Stimulated activated naive CD4-positive, alpha-beta T cell (primary cell): Measurements from ENCODE around the gene PKP4.

ENCODE experiments used
- DNase-seq, 6 experiments: peaks; one replicate each; lab custom pipeline; 2025; lab: John Stamatoyannopoulos, UW

Gene PKP4

DNA sequence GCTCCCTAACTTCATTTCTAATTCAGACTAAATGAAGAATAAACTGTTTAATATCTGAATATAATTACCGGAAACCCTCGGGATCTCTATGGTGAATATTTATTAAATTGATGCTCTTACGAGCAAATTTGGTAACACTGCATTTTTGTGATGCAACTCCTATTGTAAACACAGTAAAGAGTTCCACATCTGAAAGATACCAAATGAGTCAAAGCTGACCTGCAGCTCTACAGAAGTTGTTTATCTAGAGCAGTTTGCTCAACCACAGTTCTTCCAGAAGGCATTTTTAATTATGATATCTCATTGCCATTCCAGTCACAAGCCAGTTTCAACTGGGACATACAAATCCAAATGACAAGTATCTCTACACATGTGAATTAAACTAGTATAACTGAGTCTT is 129.7 kb downstream of the PKP4 start:
- no peak for DNase-seq

- DNase-seq: no peak
Measured at GRCh38 chr2:158589303-158589702, 132.6 kb downstream of the PKP4 start.

- DNase-seq: no peak
Measured at GRCh38 chr2:158598862-158599517, 142.2 kb downstream of the PKP4 start.

DNA sequence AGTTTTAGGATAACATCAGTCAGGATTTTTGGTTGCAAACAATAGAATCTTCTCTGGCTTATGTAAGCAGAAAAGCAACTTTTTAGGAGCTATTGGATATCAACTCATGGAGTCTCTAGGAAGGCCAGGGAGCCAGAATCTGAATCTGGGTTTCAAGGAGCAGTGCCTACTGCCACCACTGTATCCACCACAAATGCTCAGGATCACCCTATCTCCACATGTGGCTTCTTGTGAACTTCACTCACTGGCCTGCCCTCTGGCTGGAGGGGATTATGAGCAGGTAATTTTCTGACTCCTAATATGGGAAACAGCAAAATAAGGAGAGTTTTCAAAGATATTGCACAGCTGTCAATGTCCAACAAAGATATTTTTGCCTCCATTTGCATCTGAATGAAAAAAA is 142.9 kb downstream of the PKP4 start:
- DNase-seq: no peak

GRCh38 chr2:158600155-158600802 is 143.5 kb downstream of the PKP4 start:
- no peak for DNase-seq

GRCh38 chr2:158602027-158602426 is 145.3 kb downstream of the PKP4 start:
- no peak for DNase-seq

GRCh38 chr2:158603205-158603604 is 146.5 kb downstream of the PKP4 start:
- no peak for DNase-seq

DNA sequence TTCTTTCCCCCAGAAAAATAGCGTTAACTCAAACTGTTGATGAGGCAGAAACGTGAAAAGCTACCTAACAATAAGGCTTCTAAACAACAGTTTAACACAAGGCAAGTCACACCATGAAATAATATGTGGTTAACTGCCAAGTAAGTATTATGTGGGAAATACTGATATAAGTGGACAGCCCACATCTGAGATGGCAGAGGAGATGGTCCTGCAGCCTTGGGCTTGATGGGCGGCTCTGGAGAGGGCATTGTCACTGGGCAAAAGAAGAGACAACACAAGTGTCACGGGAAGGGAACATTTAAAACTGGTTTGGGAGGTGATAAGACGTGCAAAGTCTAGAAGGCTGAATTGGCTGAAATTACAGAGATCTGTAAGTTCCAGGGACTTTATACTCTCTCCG is 147.2 kb downstream of the PKP4 start:
- no peak for DNase-seq

GRCh38 chr2:158610059-158610458 is 153.3 kb downstream of the PKP4 start:
- DNase-seq: no peak

DNA sequence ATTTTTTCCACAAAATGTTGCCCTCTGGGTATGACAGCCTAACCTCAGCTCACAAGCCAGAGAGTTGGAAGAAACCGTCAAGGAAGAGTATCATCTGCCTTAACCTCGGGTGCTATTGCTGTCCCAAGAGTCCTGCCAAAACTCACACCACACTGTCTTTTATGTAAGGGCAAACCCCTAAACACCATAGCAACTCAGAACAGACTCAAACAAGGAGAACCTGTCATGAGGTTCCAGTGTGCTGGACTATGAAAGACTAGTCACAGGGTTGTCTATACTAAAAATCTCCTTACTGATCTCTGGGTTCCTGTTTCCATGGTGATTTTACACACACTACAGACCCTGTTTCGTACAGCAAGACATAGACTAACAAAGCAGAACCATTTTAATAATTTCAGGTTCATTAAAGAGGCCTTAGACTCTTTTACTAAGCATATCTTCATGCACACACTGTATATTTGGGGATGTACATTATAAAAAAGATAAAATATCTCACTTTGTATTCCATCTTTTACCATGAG is 159.8 kb downstream of the PKP4 start:
- DNase-seq: no peak

GRCh38 chr2:158618891-158619490 is 162.2 kb downstream of the PKP4 start:
- DNase-seq: no peak

DNA sequence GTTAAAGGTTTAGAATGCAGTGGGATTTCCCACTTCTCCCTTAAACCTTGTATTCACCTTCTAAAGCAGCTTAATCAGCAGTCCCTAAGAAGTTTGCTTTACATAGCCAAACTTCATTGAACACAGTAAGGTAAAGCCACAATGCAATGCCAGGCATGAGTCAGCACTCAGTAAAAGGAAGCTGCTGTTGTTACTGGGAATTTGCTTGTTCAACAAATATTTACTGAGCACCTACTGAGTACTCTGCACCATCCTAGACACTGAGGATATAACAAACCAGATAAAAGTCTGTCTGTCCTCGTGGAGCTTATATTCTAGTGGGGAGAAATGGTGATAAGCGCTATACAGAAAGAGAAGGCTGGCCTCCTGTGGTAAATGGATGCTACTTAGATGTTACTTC is 162.7 kb downstream of the PKP4 start:
- no peak for DNase-seq

DNA sequence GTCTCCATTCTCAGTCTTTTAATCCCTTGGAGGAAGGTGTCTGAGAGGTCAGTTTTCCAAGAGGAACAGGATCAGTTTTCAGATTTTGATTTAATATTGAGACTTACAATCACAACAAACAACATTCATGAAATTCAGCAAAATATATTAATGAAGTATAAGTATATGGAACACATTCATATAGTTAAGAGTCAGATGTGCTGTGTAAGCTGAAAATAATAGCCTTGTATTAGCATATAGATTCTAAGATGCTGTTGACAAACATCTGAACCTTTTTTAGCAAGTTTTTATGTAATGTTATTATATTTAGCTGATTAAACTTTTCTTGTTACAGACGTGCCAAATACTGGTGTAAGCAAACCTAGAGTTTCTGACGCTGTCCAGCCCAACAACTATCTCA is 163.9 kb downstream of the PKP4 start:
- no peak for DNase-seq

DNA sequence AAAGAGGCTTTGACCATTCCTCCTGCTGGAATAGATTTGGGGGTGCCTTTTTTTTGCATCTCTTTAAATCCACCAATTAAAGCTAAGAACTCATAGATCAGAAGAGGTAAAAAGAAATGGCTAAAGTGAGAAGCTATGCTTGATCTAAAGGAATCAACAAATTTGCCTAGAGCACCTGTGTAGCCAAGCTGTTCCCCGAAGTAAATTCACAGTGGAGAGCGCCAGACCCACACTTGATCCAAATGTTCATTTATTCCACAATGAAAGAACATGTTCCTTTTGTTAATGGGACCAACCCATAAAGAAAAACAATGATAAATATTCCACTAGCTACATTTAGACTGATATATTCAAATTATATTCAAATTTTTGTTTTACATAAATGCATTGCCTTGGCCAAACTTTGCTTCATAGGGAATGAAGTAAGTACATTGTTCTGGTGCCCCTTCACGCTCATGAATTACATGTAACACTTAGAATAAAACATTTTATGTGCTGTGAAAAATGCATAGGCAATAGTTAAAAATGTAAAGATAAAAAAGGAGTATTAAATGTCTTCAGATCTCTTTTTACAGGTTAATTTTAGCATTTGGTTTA is 167.4 kb downstream of the PKP4 start:
- no peak for DNase-seq

DNA sequence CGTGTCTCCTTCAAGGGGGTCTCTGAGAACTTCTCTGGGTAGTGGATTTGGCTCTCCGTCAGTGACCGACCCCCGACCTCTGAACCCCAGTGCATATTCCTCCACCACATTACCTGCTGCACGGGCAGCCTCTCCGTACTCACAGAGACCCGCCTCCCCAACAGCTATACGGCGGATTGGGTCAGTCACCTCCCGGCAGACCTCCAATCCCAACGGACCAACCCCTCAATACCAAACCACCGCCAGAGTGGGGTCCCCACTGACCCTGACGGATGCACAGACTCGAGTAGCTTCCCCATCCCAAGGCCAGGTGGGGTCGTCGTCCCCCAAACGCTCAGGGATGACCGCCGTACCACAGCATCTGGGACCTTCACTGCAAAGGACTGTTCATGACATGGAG is 168.2 kb downstream of the PKP4 start:
- DNase-seq: no peak

DNA sequence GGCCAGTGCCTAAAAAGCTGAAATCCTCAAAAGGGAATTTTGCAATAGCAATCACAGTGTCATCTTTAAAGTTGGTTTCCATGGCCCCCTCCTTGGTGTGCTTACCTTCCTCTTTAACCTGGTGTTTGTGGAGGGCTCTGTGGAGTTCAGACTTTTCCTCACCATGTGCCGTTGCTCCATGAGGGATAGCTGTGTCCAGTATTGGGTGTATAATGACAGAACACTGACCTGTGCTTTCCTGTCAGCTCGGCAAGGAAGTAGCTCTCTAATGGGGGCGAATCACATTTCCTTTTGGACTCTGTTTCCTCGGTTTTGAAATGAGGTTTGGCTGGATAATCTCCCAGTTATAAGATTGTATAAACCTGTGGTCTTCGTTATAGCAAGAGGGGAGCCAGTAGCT is 172.4 kb downstream of the PKP4 start:
- DNase-seq: no peak

- no peak for DNase-seq
Measured at GRCh38 chr2:158633261-158633660, 176.5 kb downstream of the PKP4 start.

GRCh38 chr2:158634627-158635026 is 177.9 kb downstream of the PKP4 start:
- DNase-seq: no peak

- DNase-seq: no peak
Measured at GRCh38 chr2:158635961-158636601, 179.3 kb downstream of the PKP4 start.

DNA sequence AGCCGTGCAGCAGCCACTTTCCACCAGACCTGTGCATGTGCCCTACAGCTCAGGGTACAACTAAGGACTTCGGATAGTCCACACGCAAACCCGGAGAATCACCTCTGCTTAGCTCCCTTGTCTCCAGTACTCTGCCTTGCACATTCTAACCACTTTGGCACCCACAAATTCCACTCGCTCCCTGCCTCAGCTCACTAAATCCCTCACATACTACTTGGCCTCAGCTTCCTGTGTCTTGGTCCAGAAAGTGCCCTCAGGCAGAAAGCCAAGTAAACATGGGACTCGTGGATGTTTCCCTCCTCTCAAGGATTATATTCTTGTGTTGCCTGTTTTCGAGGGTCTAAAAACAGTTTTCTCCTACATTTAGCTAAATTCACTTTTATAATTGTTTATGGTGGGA is 180.6 kb downstream of the PKP4 start:
- DNase-seq: no peak

DNA sequence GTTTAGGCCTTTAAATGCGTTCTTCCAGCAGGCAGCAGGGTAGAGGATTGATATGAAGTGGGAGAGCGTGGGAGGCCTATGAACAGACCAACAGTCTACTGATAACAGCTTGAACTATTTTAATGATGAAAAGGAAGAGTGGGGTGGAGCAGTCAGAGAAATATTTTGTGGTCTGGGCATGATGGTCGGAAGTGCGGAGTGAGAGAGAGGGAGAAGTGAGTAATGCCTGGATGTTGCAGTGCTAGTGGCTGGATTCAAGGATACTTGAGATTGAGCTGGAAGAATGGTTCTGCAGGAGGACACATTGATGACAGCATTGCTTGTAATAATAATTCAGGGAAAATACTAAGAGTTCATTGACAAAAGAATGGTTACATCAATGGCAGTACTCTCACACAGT is 187.4 kb downstream of the PKP4 start:
- DNase-seq: no peak

- DNase-seq: no peak
Measured at GRCh38 chr2:158645299-158645698, 188.5 kb downstream of the PKP4 start.
